Mesothelial cell of epicardium (in vitro differentiated cells): ENCODE results near the gene FAM217B. TPM values are rescaled to one million over a fixed set of nuclear protein-coding genes. Genes with fewer than 3 reads are reported as not detected.

Experiments
- DNase-seq, 2 experiments: peaks; one replicate each; pipeline ENCODE4 v3.0.0; 2021; ENCODE audit warnings: low spot score in 2 of 2; ENCODE audit not compliant: unreplicated experiment in 2 of 2
- H3K27ac Mint-ChIP-seq: 2 replicates; pipeline ENCODE4 v1.8.0; 2021; ENCODE audit warnings: mixed read lengths
- H3K27me3 Mint-ChIP-seq: 2 replicates; pipeline ENCODE4 v1.8.0; 2021; ENCODE audit warnings: low read depth, mixed read lengths
- H3K36me3 Mint-ChIP-seq: 2 replicates; pipeline ENCODE4 v1.8.0; 2021; ENCODE audit warnings: mixed read lengths
- H3K4me1 Mint-ChIP-seq: 2 replicates; pipeline ENCODE4 v1.8.0; 2021; ENCODE audit warnings: mixed read lengths
- H3K4me3 Mint-ChIP-seq: 2 replicates; pipeline ENCODE4 v1.8.0; 2021; ENCODE audit warnings: mild to moderate bottlenecking, moderate library complexity, mixed read lengths
- H3K9me3 Mint-ChIP-seq: 2 replicates; pipeline ENCODE4 v1.8.0; 2021; ENCODE audit warnings: mixed read lengths
- total RNA-seq: library from RNA; stranded (reverse); gene quantifications from 3 replicates; pipeline ENCODE4 v1.2.1, GENCODE V29; 2021
- TF ChIP-seq, protein P1 (sequence below): fragments of 200-600 bp; sonication (generic); IDR thresholded peaks from one replicate; pipeline ENCODE4 v1.5.0; 2021; ENCODE audit warnings: antibody characterized with exemption; ENCODE audit not compliant: unreplicated experiment

FAM217B gene
- total RNA-seq, 1 donor from 2014 or later: 25.7 TPM

DNA sequence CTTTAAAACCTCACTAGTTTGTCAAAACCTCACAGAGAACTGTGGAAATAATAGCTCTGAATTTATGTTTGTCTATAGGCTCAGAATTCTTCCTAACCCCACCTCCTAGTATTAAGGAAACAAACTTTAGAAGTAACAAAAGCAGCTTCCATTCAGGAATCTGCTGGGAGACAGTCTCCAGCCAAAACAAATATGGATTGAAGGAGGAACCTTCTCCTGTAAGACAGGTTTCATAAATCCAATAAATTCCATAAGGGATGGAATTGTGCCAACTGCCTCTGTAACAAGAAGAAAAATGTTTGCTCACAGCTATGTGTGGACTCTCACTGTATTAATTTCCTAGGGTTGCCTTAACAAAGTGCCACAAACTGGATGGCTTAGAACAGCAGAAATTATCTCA is 14.3 kb upstream of the FAM217B start:
- Mint-ChIP-seq H3K27ac (peak overlapping the region; percentile 84), H3K4me3 (no peak overlapping the region), H3K27me3 (no peaks in the 10 kb centered on the region), H3K9me3 (no peaks in the 10 kb centered on the region), H3K4me1 (peaks cover 38% of the 10 kb centered on the region), H3K36me3 (no peaks in the 10 kb centered on the region)
- no peak for DNase-seq
- TF ChIP-seq, protein P1, sequence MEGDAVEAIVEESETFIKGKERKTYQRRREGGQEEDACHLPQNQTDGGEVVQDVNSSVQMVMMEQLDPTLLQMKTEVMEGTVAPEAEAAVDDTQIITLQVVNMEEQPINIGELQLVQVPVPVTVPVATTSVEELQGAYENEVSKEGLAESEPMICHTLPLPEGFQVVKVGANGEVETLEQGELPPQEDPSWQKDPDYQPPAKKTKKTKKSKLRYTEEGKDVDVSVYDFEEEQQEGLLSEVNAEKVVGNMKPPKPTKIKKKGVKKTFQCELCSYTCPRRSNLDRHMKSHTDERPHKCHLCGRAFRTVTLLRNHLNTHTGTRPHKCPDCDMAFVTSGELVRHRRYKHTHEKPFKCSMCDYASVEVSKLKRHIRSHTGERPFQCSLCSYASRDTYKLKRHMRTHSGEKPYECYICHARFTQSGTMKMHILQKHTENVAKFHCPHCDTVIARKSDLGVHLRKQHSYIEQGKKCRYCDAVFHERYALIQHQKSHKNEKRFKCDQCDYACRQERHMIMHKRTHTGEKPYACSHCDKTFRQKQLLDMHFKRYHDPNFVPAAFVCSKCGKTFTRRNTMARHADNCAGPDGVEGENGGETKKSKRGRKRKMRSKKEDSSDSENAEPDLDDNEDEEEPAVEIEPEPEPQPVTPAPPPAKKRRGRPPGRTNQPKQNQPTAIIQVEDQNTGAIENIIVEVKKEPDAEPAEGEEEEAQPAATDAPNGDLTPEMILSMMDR: no peak

DNA sequence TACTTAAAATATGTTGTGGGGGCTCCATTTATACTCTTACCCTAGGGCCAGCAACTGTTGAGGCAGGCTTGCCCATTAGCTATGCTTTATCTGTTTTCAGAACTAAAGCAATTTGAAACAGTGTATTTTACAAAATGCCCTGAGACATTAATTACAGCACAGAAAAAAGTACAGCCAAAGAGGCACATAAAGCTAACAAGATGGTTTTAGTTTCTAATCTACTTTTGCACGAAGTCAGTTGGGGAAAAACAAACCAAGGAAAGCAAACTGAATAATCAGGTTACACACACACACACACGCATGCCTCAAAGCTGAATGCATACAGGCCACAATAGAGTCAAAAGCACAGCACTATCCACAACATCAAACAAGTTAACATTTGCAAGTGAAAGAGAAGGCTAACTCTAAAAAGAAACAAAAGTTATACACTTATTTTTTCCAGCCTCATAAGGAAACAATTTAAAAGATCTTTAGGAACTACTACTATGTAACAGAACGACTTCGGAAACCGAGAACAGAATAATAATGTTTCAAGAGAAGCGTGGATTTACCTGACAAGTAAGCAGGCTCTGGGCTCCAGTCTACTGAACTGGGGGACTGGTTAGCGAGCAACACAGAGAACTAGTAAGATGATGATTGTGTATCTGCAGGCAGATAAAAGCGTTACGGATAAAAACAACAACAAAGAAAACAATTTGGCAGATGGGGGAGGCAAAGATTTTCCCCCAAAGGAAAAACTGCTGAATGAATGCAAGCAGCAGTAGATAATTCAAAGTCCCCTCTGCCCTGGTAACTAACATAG is 8.5 kb upstream of the FAM217B start:
- H3K4me1 Mint-ChIP-seq: peaks cover 23% of the 10 kb centered on the region
- H3K27ac Mint-ChIP-seq: peak overlapping the region; percentile 37
- H3K36me3 Mint-ChIP-seq: no peaks in the 10 kb centered on the region
- no peak for DNase-seq
- TF ChIP-seq, protein P1: no peak
- H3K4me3 Mint-ChIP-seq: peak overlapping the region; percentile 65
- H3K27me3 Mint-ChIP-seq: no peaks in the 10 kb centered on the region
- H3K9me3 Mint-ChIP-seq: no peaks in the 10 kb centered on the region

DNA sequence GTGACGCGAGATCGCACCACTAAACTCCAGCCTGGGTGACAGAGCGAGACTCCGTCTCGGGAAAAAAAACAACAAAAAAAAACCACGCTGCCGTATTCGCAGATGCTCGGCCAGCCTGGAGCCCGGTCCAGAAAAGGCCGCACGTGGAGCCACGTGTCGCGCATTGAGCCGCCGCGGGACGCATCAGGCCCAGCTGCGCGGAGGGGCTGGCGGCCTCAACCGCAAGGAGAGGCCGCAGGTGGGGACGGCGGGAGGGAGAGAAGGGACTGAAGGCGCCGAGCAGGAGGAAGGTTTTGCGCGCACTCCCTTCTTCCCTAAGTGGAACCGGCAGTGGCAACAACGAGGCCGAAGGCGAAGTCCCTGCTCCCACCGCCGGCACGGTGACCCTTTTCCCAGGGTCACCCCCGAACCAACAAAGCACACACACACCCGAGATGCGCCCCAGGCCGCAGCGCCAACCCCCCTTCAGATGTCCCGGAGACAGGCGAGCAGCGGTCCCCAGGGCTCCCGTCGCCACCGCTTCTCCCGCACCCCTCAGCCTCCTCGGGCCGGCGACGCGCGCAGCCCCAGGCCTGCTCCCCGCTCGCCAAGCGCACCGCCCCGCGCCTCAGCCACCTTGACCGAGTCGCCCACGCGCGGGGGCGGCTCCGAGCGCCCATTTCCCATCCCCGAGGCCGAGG is 7.4 kb upstream of the FAM217B start:
- Mint-ChIP-seq H3K27me3 (no peaks in the 10 kb centered on the region), H3K27ac (no peak overlapping the region), H3K4me1 (peaks cover 22% of the 10 kb centered on the region), H3K36me3 (no peaks in the 10 kb centered on the region), H3K9me3 (no peaks in the 10 kb centered on the region), H3K4me3 (peak overlapping the region; percentile 53)
- TF ChIP-seq, protein P1: no peak
- no peak for DNase-seq

DNA sequence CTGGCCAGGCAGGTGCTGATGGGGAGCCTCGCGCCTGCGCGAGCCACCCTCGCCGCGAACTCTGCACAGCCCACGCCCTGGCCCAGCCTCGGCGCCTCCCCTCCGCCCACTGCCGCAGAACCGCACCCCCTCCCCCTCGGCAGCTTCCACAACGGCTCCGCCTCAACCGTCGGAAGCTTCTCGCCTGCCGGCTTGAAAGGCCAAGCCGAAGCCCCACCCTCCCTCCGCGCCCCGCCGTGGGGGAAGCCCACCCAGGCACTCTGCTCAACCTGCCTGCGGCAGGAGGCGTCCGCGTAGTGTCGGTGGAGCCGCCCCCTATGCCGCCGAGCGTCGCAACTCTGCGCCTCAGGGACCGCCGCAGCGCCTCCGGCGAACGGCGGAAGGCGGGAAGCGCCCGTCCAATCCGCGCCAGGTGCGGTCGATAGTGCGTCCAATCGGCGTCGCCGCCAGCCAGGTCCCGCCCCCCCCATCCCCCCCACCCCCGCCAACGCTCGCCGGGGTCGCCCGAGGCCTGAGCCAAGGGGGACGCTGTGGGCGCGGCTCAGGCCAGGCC is 6.8 kb upstream of the FAM217B start, which contains the start of gene SYCP2:
Gene SYCP2 (minus strand): TSS at position 342 of the 553 bp plus-strand sequence. CDS start 11,224 bp downstream, outside the sequence.
- no peaks in the 10 kb centered on the region for H3K9me3 Mint-ChIP-seq
- H3K36me3 Mint-ChIP-seq: no peaks in the 10 kb centered on the region
- no peak within 1 kb of the TSS for H3K27ac Mint-ChIP-seq
- H3K27me3 Mint-ChIP-seq: no peaks in the 10 kb centered on the region
- peak within 1 kb of the TSS; percentile 71 for H3K4me3 Mint-ChIP-seq
- DNase-seq: no peak
- peaks cover 27% of the 10 kb centered on the region for H3K4me1 Mint-ChIP-seq
- TF ChIP-seq, protein P1: no peak

DNA sequence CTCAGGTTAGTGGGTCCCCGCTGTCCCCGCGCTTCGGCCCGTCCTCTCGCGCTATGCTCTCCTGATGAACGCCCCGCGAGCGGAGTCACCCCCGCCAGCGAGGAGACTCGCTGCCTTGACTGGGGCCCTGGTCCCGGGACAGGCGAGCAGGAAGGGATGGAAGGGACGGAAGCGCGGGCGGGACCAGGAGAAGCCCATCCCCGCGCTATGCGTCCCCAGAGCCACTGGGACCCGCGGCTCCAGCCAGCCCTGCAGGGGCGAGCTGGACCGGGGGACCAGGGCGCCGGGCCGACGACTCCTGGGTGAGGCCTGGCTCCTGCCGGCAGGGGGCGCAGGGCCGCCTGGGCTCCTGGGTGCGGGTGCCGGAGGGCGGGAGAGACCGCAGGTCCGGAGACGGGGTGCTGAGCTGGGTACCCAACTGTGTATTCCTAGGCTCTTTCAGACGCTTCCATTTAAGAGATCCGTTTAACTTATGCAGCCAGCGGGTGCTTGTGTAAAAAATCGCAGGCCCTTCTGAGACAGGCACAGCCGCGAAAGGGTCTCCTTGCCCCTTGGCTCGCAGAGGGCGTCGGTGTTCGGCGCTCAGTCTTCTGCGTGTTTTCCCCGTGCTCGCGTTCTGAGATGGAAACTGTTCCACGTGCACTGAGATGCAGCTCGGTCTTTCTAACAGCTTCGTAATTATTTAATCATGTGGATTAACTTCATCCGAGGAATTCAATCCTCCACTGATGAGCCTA is 6.2 kb upstream of the FAM217B start:
- no peaks in the 10 kb centered on the region for H3K27me3 Mint-ChIP-seq
- H3K27ac Mint-ChIP-seq: no peak overlapping the region
- peak overlapping the region; percentile 71 for H3K4me3 Mint-ChIP-seq
- peaks cover 34% of the 10 kb centered on the region for H3K4me1 Mint-ChIP-seq
- no peaks in the 10 kb centered on the region for H3K36me3 Mint-ChIP-seq
- no peaks in the 10 kb centered on the region for H3K9me3 Mint-ChIP-seq
- peak; percentile 63 to 90 for DNase-seq
- TF ChIP-seq, protein P1: peak; percentile 97
